ENCODE data around the gene EIPR1. TPM values are rescaled to one million over a fixed set of nuclear protein-coding genes. Genes with fewer than 3 reads are reported as not detected.

EIPR1 gene
- total and polyA plus RNA-seq, 10 of the 15 experiments (the other 5 are each of a cell fraction or from before 2014, with no cell fraction given): 23.6 to 61.2 (median 42.2) TPM

DNA sequence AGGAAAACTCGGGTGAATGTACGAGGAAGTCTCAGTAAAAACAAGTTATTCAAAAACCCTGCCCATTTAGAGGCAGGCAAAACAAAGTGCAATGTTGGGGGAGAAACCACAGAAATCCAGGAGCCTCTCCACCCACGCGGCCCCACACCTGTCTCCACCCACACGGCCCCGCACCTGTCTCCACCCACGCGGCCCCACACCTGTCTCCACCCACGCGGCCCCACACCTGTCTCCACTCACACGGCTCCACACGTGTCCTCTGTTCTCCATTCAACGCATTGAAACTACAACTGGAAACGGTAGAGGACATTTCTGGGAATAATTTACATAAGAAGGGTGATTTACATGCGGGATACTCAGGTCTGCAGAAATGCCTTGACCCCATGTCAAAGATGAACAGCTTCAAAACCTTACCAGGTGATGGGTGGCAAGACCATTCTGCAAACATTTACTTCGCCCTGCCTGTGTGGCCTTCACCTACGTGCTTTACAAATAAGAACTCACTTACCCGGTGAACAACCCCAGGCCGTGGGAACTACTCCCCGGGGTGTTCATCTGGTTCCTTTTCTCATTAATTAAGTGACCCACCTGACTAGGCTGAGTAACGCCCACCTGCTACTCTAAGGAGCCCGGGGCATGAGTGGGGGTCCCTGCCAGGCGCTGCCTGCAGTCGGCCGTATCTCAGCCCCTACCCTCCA lies 100.4 kb downstream of the EIPR1 start:
- Histone ChIP-seq H3K4me1 (ENCODE audit: control insufficient read depth, insufficient read depth, low read length) (no peaks in the 10 kb centered on the region), H3K4me2 (ENCODE audit: control insufficient read depth, insufficient read depth) (no peak overlapping the region), H3K4me3 (no peak overlapping the region), H3K79me2 (ENCODE audit: control insufficient read depth, insufficient read depth, low read length) (no peaks in the 10 kb centered on the region), H3K9ac (ENCODE audit: control insufficient read depth, insufficient read depth, low read length) (no peak overlapping the region), H3K27ac (ENCODE audit: control insufficient read depth, insufficient read depth) (no peak overlapping the region), H3K9me3 (replicated peaks; ENCODE audit: control insufficient read depth, insufficient read depth, low read length) (peaks cover 5% of the 10 kb centered on the region), H3K36me3 (ENCODE audit: control insufficient read depth in 2 of 2, insufficient read depth in 2 of 2, low read length in 1 of 2) (peaks cover 3 to 5% of the 10 kb centered on the region in 2 experiments; a peak in 2 of 4 replicates), H4K20me1 (ENCODE audit: control insufficient read depth, insufficient read depth) (no peaks in the 10 kb centered on the region), H2AFZ (ENCODE audit: control insufficient read depth, low read depth, low read length) (no peak overlapping the region), H3K27me3 (replicated peaks in 1 of 2; ENCODE audit: control insufficient read depth in 2 of 2, insufficient read depth in 2 of 2, low read length in 1 of 2) (no peaks in the 10 kb centered on the region)
- ATAC-seq: no peak
- BruUV-seq (replicated peaks): no TSS peak
- 97% methylated on average over 25 of the region's 25 CpGs for WGBS (ENCODE audit: insufficient coverage, insufficient replicate concordance, low lambda C conversion rate, missing lambda C conversion rate)
- intact Hi-C loops (cut with micrococcal nuclease; ENCODE audit: unreplicated experiment) (no loop called here), in situ Hi-C loops (cut with MboI) (no loop called here)
- ChIA-PET SMC1A (ENCODE audit: uncharacterized antibody, unreplicated experiment) (no interaction called here), RAD21 (ENCODE audit: unreplicated experiment) (no interaction called here), POLR2A (no interaction called here), CTCF (no interaction called here)
- no peak for FAIRE-seq
- no peak for DNase-seq (ENCODE audit: low read depth, low spot score)
- TF ChIP-seq, protein P1, sequence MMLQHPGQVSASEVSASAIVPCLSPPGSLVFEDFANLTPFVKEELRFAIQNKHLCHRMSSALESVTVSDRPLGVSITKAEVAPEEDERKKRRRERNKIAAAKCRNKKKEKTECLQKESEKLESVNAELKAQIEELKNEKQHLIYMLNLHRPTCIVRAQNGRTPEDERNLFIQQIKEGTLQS (IDR thresholded peaks at IDR 0.05; ENCODE audit: borderline replicate concordance, extremely low read depth, low read depth, low read length): no peak
- TF ChIP-seq TCF3 (IDR thresholded peaks at IDR 0.05; ENCODE audit: borderline replicate concordance, insufficient read depth, low read depth, low read length) (0 out of 2 replicates have a peak, but pooled peaks have one; percentile 49), NR2C2 (IDR thresholded peaks at IDR 0.05; ENCODE audit: borderline replicate concordance, control insufficient read depth, insufficient read length, low read depth) (no peak), BHLHE40 (IDR thresholded peaks at IDR 0.05; ENCODE audit: borderline replicate concordance in 1 of 2, low read depth in 2 of 2, low read length in 1 of 2) (no peak), TAF1 (IDR thresholded peaks at IDR 0.05; ENCODE audit: borderline replicate concordance, low read depth, low read length) (no peak), GATAD2B (conservative IDR thresholded peaks at IDR 0.05; ENCODE audit: low read depth) (no peak), NFIC (IDR thresholded peaks at IDR 0.05; ENCODE audit: low read depth, low read length) (no peak), DPF2 (IDR thresholded peaks at IDR 0.05) (no peak), JUND (IDR thresholded peaks at IDR 0.05; ENCODE audit: low read depth, low read length) (no peak), CHD1 (IDR thresholded peaks at IDR 0.05; ENCODE audit: low read depth, low read length) (no peak)
- TF ChIP-seq, protein P2, sequence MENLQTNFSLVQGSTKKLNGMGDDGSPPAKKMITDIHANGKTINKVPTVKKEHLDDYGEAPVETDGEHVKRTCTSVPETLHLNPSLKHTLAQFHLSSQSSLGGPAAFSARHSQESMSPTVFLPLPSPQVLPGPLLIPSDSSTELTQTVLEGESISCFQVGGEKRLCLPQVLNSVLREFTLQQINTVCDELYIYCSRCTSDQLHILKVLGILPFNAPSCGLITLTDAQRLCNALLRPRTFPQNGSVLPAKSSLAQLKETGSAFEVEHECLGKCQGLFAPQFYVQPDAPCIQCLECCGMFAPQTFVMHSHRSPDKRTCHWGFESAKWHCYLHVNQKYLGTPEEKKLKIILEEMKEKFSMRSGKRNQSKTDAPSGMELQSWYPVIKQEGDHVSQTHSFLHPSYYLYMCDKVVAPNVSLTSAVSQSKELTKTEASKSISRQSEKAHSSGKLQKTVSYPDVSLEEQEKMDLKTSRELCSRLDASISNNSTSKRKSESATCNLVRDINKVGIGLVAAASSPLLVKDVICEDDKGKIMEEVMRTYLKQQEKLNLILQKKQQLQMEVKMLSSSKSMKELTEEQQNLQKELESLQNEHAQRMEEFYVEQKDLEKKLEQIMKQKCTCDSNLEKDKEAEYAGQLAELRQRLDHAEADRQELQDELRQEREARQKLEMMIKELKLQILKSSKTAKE (IDR thresholded peaks at IDR 0.05; ENCODE audit: low read depth, poor library complexity, severe bottlenecking): no peak
- TF ChIP-seq, protein P3, sequence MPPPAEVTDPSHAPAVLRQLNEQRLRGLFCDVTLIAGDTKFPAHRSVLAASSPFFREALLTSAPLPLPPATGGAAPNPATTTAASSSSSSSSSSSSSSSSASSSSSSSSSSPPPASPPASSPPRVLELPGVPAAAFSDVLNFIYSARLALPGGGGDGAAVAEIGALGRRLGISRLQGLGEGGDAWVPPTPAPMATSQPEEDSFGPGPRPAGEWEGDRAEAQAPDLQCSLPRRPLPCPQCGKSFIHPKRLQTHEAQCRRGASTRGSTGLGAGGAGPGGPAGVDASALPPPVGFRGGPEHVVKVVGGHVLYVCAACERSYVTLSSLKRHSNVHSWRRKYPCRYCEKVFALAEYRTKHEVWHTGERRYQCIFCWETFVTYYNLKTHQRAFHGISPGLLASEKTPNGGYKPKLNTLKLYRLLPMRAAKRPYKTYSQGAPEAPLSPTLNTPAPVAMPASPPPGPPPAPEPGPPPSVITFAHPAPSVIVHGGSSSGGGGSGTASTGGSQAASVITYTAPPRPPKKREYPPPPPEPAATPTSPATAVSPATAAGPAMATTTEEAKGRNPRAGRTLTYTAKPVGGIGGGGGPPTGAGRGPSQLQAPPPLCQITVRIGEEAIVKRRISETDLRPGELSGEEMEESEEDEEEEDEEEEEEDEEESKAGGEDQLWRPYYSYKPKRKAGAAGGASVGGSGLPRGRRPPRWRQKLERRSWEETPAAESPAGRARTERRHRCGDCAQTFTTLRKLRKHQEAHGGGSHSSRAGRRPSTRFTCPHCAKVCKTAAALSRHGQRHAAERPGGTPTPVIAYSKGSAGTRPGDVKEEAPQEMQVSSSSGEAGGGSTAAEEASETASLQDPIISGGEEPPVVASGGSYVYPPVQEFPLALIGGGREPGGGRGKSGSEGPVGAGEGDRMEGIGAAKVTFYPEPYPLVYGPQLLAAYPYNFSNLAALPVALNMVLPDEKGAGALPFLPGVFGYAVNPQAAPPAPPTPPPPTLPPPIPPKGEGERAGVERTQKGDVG (CRISPR knock-in tag; IDR thresholded peaks at IDR 0.05): no peak
- TF ChIP-seq, protein P4, sequence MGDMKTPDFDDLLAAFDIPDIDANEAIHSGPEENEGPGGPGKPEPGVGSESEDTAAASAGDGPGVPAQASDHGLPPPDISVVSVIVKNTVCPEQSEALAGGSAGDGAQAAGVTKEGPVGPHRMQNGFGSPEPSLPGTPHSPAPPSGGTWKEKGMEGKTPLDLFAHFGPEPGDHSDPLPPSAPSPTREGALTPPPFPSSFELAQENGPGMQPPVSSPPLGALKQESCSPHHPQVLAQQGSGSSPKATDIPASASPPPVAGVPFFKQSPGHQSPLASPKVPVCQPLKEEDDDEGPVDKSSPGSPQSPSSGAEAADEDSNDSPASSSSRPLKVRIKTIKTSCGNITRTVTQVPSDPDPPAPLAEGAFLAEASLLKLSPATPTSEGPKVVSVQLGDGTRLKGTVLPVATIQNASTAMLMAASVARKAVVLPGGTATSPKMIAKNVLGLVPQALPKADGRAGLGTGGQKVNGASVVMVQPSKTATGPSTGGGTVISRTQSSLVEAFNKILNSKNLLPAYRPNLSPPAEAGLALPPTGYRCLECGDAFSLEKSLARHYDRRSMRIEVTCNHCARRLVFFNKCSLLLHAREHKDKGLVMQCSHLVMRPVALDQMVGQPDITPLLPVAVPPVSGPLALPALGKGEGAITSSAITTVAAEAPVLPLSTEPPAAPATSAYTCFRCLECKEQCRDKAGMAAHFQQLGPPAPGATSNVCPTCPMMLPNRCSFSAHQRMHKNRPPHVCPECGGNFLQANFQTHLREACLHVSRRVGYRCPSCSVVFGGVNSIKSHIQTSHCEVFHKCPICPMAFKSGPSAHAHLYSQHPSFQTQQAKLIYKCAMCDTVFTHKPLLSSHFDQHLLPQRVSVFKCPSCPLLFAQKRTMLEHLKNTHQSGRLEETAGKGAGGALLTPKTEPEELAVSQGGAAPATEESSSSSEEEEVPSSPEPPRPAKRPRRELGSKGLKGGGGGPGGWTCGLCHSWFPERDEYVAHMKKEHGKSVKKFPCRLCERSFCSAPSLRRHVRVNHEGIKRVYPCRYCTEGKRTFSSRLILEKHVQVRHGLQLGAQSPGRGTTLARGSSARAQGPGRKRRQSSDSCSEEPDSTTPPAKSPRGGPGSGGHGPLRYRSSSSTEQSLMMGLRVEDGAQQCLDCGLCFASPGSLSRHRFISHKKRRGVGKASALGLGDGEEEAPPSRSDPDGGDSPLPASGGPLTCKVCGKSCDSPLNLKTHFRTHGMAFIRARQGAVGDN (IDR thresholded peaks at IDR 0.05): no peak
